WERI-Rb-1 (cell line): ENCODE results near the gene EVA1A.

ENCODE experiments used
- DNase-seq: peaks from one replicate; pipeline ENCODE4 v3.0.0-alpha.2; 2020
- H3K27ac ChIP-seq: fragments of 250-450 bp; sonication (Bioruptor Pico); 2 replicates; pipeline ENCODE4 v1.5.1; 2020; ENCODE audit warnings: mild to moderate bottlenecking, moderate library complexity
- H3K27me3 ChIP-seq: fragments of 250-450 bp; sonication (Bioruptor Pico); 2 replicates; pipeline ENCODE4 v1.5.1; 2021; ENCODE audit warnings: mild to moderate bottlenecking, low read depth, moderate library complexity; ENCODE audit not compliant: insufficient read depth, severe bottlenecking
- H3K36me3 ChIP-seq: fragments of 250-450 bp; sonication (Bioruptor Pico); 2 replicates; pipeline ENCODE4 v1.5.1; 2020; ENCODE audit warnings: mild to moderate bottlenecking, moderate library complexity
- H3K4me3 ChIP-seq: 2 replicates; pipeline ENCODE4 v1.5.1; 2011; ENCODE audit warnings: low read depth, mild to moderate bottlenecking, control low read depth, low read length
- H3K9me3 ChIP-seq: fragments of 250-450 bp; sonication (Bioruptor Pico); 2 replicates; pipeline ENCODE4 v1.5.1; 2021; ENCODE audit warnings: mild to moderate bottlenecking, moderate library complexity; ENCODE audit not compliant: severe bottlenecking
- CTCF ChIP-seq: IDR thresholded peaks from 2 replicates; pipeline ENCODE4 v1.5.1; 2011; ENCODE audit warnings: low read depth, mild to moderate bottlenecking, control low read depth, inconsistent platforms, low read length

EVA1A gene

GRCh38 chr2:75564026-75564688 lies 3.4 kb upstream of the EVA1A start:
- DNase-seq: no peak
- Histone ChIP-seq H3K4me3 (no peak overlapping the region), H3K27ac (no peak overlapping the region), H3K27me3 (peaks cover 86% of the 10 kb centered on the region), H3K9me3 (no peaks in the 10 kb centered on the region), H3K36me3 (no peaks in the 10 kb centered on the region)
- TF ChIP-seq CTCF: no peak

GRCh38 chr2:75563591-75563990 lies 2.9 kb upstream of the EVA1A start:
- Histone ChIP-seq H3K36me3 (no peaks in the 10 kb centered on the region), H3K27me3 (peaks cover 91% of the 10 kb centered on the region), H3K27ac (no peak overlapping the region), H3K4me3 (no peak overlapping the region), H3K9me3 (no peaks in the 10 kb centered on the region)
- no peak for DNase-seq
- no peak for TF ChIP-seq CTCF

GRCh38 chr2:75562513-75562864 lies 1.8 kb upstream of the EVA1A start:
- Histone ChIP-seq H3K36me3 (no peaks in the 10 kb centered on the region), H3K4me3 (no peak overlapping the region), H3K9me3 (peaks cover 6% of the 10 kb centered on the region), H3K27me3 (peaks cover 97% of the 10 kb centered on the region), H3K27ac (no peak overlapping the region)
- no peak for DNase-seq
- no peak for TF ChIP-seq CTCF

- Histone ChIP-seq H3K27ac (no peak overlapping the region), H3K9me3 (peaks cover 6% of the 10 kb centered on the region), H3K4me3 (no peak overlapping the region), H3K36me3 (no peaks in the 10 kb centered on the region), H3K27me3 (peaks cover 99% of the 10 kb centered on the region)
- no peak for TF ChIP-seq CTCF
- DNase-seq: no peak
Observed at GRCh38 chr2:75561566-75562512, 1.1 kb upstream of the EVA1A start.

GRCh38 chr2:75560022-75560767 lies 544 bp downstream of the EVA1A start:
- no peak overlapping the region for H3K27ac ChIP-seq

More at GRCh38 chr2:75560022-75560767, 544 bp downstream of the EVA1A start:
- no peaks in the 10 kb centered on the region for H3K36me3 ChIP-seq
- H3K27me3 ChIP-seq: peaks cover 99% of the 10 kb centered on the region
- no peak for DNase-seq
- 0 out of 2 replicates have a peak, but pooled peaks have one; percentile 5 for TF ChIP-seq CTCF
- H3K4me3 ChIP-seq: peak overlapping the region; percentile 41
- peaks cover 6% of the 10 kb centered on the region for H3K9me3 ChIP-seq
